H9 (cell line): Measurements from ENCODE around the gene SNW1. TPM values are rescaled to one million over a fixed set of nuclear protein-coding genes. Genes with fewer than 3 reads are reported as not detected.

ENCODE experiments used
- DNase-seq: peaks from one replicate; pipeline ENCODE4 v3.0.0-alpha.2; 2017
- H2AFZ ChIP-seq: one replicate; pipeline ENCODE4 v1.6.1; 2013; ENCODE audit warnings: mild to moderate bottlenecking, low read length, control low read depth, moderate library complexity
- H2AK5ac ChIP-seq: 2 replicates; pipeline ENCODE4 v1.6.1; 2013; ENCODE audit warnings: low read length, control low read depth, mixed read lengths; ENCODE audit not compliant: insufficient read length
- H2BK120ac ChIP-seq: one replicate; pipeline ENCODE4 v1.6.1; 2013; ENCODE audit warnings: low read depth, mild to moderate bottlenecking, low read length, control low read depth, inconsistent platforms; ENCODE audit not compliant: poor library complexity, severe bottlenecking
- H2BK12ac ChIP-seq: 2 replicates; pipeline ENCODE4 v1.6.1; 2013; ENCODE audit warnings: low read length, control low read depth, mixed read lengths, low read depth; ENCODE audit not compliant: insufficient read length
- H2BK15ac ChIP-seq: 2 replicates; pipeline ENCODE4 v1.6.1; 2013; ENCODE audit warnings: low read depth, low read length, control low read depth
- H2BK20ac ChIP-seq: one replicate; pipeline ENCODE4 v1.6.1; 2013; ENCODE audit warnings: low read depth, mild to moderate bottlenecking, low read length, control low read depth, inconsistent platforms; ENCODE audit not compliant: poor library complexity, severe bottlenecking
- H2BK5ac ChIP-seq: 2 replicates; pipeline ENCODE4 v1.6.1; 2013; ENCODE audit warnings: low read length, control low read depth, mixed read lengths; ENCODE audit not compliant: insufficient read length
- H3K14ac ChIP-seq: 2 replicates; pipeline ENCODE4 v1.6.1; 2013; ENCODE audit warnings: low read length, control low read depth; ENCODE audit not compliant: insufficient read depth
- H3K18ac ChIP-seq: 2 replicates; pipeline ENCODE4 v1.6.1; 2013; ENCODE audit warnings: low read depth, mild to moderate bottlenecking, mixed read lengths, low read length, control low read depth; ENCODE audit not compliant: insufficient read length
- H3K23ac ChIP-seq: 2 replicates; pipeline ENCODE4 v1.6.1; 2013; ENCODE audit warnings: low read length, control low read depth, mixed read lengths, low read depth; ENCODE audit not compliant: insufficient read length
- H3K23me2 ChIP-seq: 2 replicates; pipeline ENCODE4 v1.6.1; 2013; ENCODE audit warnings: low read depth, mild to moderate bottlenecking, mixed read lengths, low read length, control low read depth; ENCODE audit not compliant: insufficient read length, poor library complexity, severe bottlenecking
- H3K27ac ChIP-seq: 2 replicates; pipeline ENCODE4 v1.5.1; 2013; ENCODE audit warnings: low read length, control low read depth, mixed read lengths, low read depth; ENCODE audit not compliant: insufficient read length
- H3K27me3 ChIP-seq: 2 replicates; pipeline ENCODE4 v1.6.1; 2013; ENCODE audit warnings: low read length, control low read depth, inconsistent platforms; ENCODE audit not compliant: insufficient read depth
- H3K4ac ChIP-seq: 2 replicates; pipeline ENCODE4 v1.6.1; 2013; ENCODE audit warnings: low read depth, mild to moderate bottlenecking, control low read depth, inconsistent platforms, low read length, moderate library complexity
- H3K4me1 ChIP-seq: 2 replicates; pipeline ENCODE4 v1.6.1; 2013; ENCODE audit warnings: low read length, control low read depth, inconsistent platforms; ENCODE audit not compliant: insufficient read depth
- H3K4me2 ChIP-seq: 2 replicates; pipeline ENCODE4 v1.6.1; 2013; ENCODE audit warnings: low read length, control low read depth, mixed read lengths; ENCODE audit not compliant: insufficient read length, insufficient read depth
- H3K56ac ChIP-seq: 2 replicates; pipeline ENCODE4 v1.6.1; 2013; ENCODE audit warnings: low read depth, mild to moderate bottlenecking, mixed read lengths, low read length, control low read depth; ENCODE audit not compliant: insufficient read length
- H3K79me1 ChIP-seq: 2 replicates; pipeline ENCODE4 v1.6.1; 2013; ENCODE audit warnings: low read depth, mild to moderate bottlenecking, moderate library complexity, low read length, control low read depth, inconsistent platforms; ENCODE audit not compliant: insufficient read depth, poor library complexity, severe bottlenecking
- H3K79me2 ChIP-seq: 2 replicates; pipeline ENCODE4 v1.6.1; 2013; ENCODE audit warnings: low read length, control low read depth, inconsistent platforms; ENCODE audit not compliant: insufficient read depth
- H3K9ac ChIP-seq: 2 replicates; pipeline ENCODE4 v1.6.1; 2013; ENCODE audit warnings: low read length, control low read depth, mixed read lengths; ENCODE audit not compliant: insufficient read length; ENCODE audit errors: extremely low read depth
- H3K9me3 ChIP-seq: one replicate; pipeline ENCODE4 v1.6.1; 2013; ENCODE audit warnings: low read depth, low read length, inconsistent platforms; ENCODE audit not compliant: control insufficient read depth
- H3T11ph ChIP-seq: one replicate; pipeline ENCODE4 v1.6.1; 2013; ENCODE audit warnings: mild to moderate bottlenecking, low read length, control low read depth, inconsistent platforms
- H4K20me1 ChIP-seq: one replicate; pipeline ENCODE4 v1.6.1; 2013; ENCODE audit not compliant: control insufficient read depth, insufficient read length, insufficient read depth
- H4K5ac ChIP-seq: 2 replicates; pipeline ENCODE4 v1.6.1; 2013; ENCODE audit warnings: low read depth, mild to moderate bottlenecking, mixed read lengths, low read length, control low read depth; ENCODE audit not compliant: insufficient read length
- H4K8ac ChIP-seq: replicated peaks from 2 replicates; pipeline ENCODE4 v1.6.1; 2013; ENCODE audit warnings: low read length, control low read depth, mixed read lengths, low read depth; ENCODE audit not compliant: insufficient read length
- H4K91ac ChIP-seq: 2 replicates; pipeline ENCODE4 v1.6.1; 2013; ENCODE audit warnings: low read depth, mild to moderate bottlenecking, moderate library complexity, mixed read lengths, low read length, control low read depth; ENCODE audit not compliant: insufficient read length
- H3K27ac Mint-ChIP-seq, 3 experiments: 2 replicates in 2 of 3; 3 replicates in 1 of 3; pipeline ENCODE4 v1.8.0; 2020 to 2021; ENCODE audit warnings: mixed read lengths in 3 of 3, mild to moderate bottlenecking in 1 of 3, moderate library complexity in 1 of 3
- H3K27me3 Mint-ChIP-seq: 2 replicates; pipeline ENCODE4 v1.8.0; 2021; ENCODE audit warnings: low read depth, mild to moderate bottlenecking, moderate library complexity, mixed read lengths
- H3K36me3 Mint-ChIP-seq, 3 experiments: 2 replicates in 2 of 3; 3 replicates in 1 of 3; pipeline ENCODE4 v1.8.0; 2020 to 2021; ENCODE audit warnings: low read depth in 3 of 3, mixed read lengths in 3 of 3; ENCODE audit not compliant: insufficient read depth in 1 of 3
- H3K4me1 Mint-ChIP-seq, 2 experiments: 2 replicates each; pipeline ENCODE4 v1.8.0; 2020; ENCODE audit warnings: mixed read lengths in 2 of 2
- H3K4me3 Mint-ChIP-seq, 2 experiments: 2 replicates in 1 of 2; 3 replicates in 1 of 2; pipeline ENCODE4 v1.8.0; 2020 to 2021; ENCODE audit warnings: mild to moderate bottlenecking in 2 of 2, mixed read lengths in 2 of 2, moderate library complexity in 1 of 2
- H3K9me3 Mint-ChIP-seq, 2 experiments: 2 replicates in 1 of 2; 3 replicates in 1 of 2; pipeline ENCODE4 v1.8.0; 2020; ENCODE audit warnings: mild to moderate bottlenecking in 2 of 2, mixed read lengths in 2 of 2, moderate library complexity in 1 of 2
- CTCF ChIP-seq: fragments of 200-600 bp; sonication (generic); conservative IDR thresholded peaks from 3 replicates; pipeline ENCODE4 v1.8.0; 2021; ENCODE audit warnings: antibody characterized with exemption, mild to moderate bottlenecking
- WGBS: extraction: QIAGEN DNeasy Blood & Tissue Kit; methylation state at CpG from one replicate; pipeline ENCODE4 v1.1.7; 2013; ENCODE audit warnings: missing lambda C conversion rate, low lambda C conversion rate, mixed read lengths; ENCODE audit not compliant: insufficient read length; ENCODE audit errors: extremely low coverage; 5-methylcytosine and 5-hydroxymethylcytosine counted together
- total RNA-seq: library from RNA; stranded (reverse); gene quantifications from 2 replicates; pipeline ENCODE4 v1.2.1, GENCODE V29; 2021

The SNW1 gene
- total RNA-seq, 1 experiment from 2014 or later: 103 TPM

- WGBS: no CpG with 5 or more reads among the region's 6 CpGs
- no peak overlapping the region for H3K4me3 Mint-ChIP-seq
- H3K4me2 ChIP-seq: no peak overlapping the region
These were observed 44.8 kb upstream of the SNW1 start for GRCh38 chr14:77805706-77806105.

More at GRCh38 chr14:77805706-77806105, 44.8 kb upstream of the SNW1 start:
- Histone ChIP-seq H3K79me2 (no peaks in the 10 kb centered on the region), H4K8ac (no peak overlapping the region), H3K18ac (no peak overlapping the region), H3K4ac (no peak overlapping the region), H3T11ph (no peak overlapping the region), H3K9ac (no peak overlapping the region), H4K5ac (no peak overlapping the region), H3K79me1 (no peaks in the 10 kb centered on the region), H2AFZ (no peak overlapping the region), H3K4me1 (no peaks in the 10 kb centered on the region), H3K14ac (no peak overlapping the region), H2BK120ac (no peak overlapping the region), H2BK12ac (no peak overlapping the region), H2BK5ac (no peak overlapping the region), H4K20me1 (no peaks in the 10 kb centered on the region), H3K23me2 (no peaks in the 10 kb centered on the region), H3K9me3 (no peaks in the 10 kb centered on the region), H4K91ac (no peak overlapping the region), H2BK20ac (no peak overlapping the region), H3K23ac (no peak overlapping the region), H3K27ac (no peak overlapping the region), H2AK5ac (no peak overlapping the region), H3K56ac (no peak overlapping the region), H2BK15ac (no peak overlapping the region), H3K27me3 (no peaks in the 10 kb centered on the region)
- H3K4me1 Mint-ChIP-seq: peaks cover 8 to 10% of the 10 kb centered on the region in 2 experiments
- no peaks in the 10 kb centered on the region for H3K27me3 Mint-ChIP-seq
- peaks cover 0 to 2% (median 0%) of the 10 kb centered on the region in 3 experiments; a peak in 1 of 7 replicates for H3K36me3 Mint-ChIP-seq
- no peak for DNase-seq
- peak overlapping the region in 1 of 3 experiments; percentile 89; a peak in 2 of 7 replicates for H3K27ac Mint-ChIP-seq
- H3K9me3 Mint-ChIP-seq: no peaks in the 10 kb centered on the region
- no peak for TF ChIP-seq CTCF
